Subcutaneous preadipocyte (primary cell): ENCODE results near the gene MBD3L2. TPM values are rescaled to one million over a fixed set of nuclear protein-coding genes. Genes with fewer than 3 reads are reported as not detected.

ENCODE experiments used
- total RNA-seq: library from RNA; depleted of rRNA; stranded (reverse); fragments of >200 nt; gene quantifications from 2 replicates; pipeline ENCODE4 v1.2.3, GENCODE V29; 2012

MBD3L2 gene
- total RNA-seq: not detected in 2 replicates

GRCh38 chr19:7049021-7049420 lies at the start of gene MBD3L2:
Gene MBD3L2 (plus strand): TSS chr19:7049321. CDS start chr19:7049374, 53 bp downstream.

GRCh38 chr19:7021331-7021730 lies 27.8 kb upstream of the MBD3L2 start, which contains the start of gene MBD3L2B:
Gene MBD3L2B (minus strand): TSS chr19:7021431. CDS start chr19:7021397, 34 bp downstream.

GRCh38 chr19:7030278-7030677 lies 18.8 kb upstream of the MBD3L2 start, which contains the start of gene MBD3L5:
Gene MBD3L5 (plus strand): TSS chr19:7030578. CDS start chr19:7030612, 34 bp downstream.

GRCh38 chr19:7040079-7040478 lies 9.0 kb upstream of the MBD3L2 start, which contains the start of gene MBD3L4:
Gene MBD3L4 (minus strand): TSS chr19:7040179. CDS start chr19:7040144, 35 bp downstream.

GRCh38 chr19:7058576-7058975 lies 9.5 kb downstream of the MBD3L2 start, which contains the start of gene MBD3L3:
Gene MBD3L3 (minus strand): TSS chr19:7058676. CDS start chr19:7058605, 71 bp downstream.

GRCh38 chr19:7069042-7069903 lies 20.2 kb downstream of the MBD3L2 start, which contains the start of gene ZNF557:
Gene ZNF557 (plus strand): TSS chr19:7069703. CDS start chr19:7075075, 5,372 bp downstream.

Other genes with a start within 250 kb of the MBD3L2 start
- not detected in 2 replicates for gene ADGRE1, start 161.7 kb upstream of the MBD3L2 start, total RNA-seq
- not detected in 2 replicates for gene MBD3L2B, start 27.9 kb upstream of the MBD3L2 start, total RNA-seq
- not detected in 2 replicates for gene MBD3L5, start 18.7 kb upstream of the MBD3L2 start, total RNA-seq
- not detected in 2 replicates for gene MBD3L4, start 9.1 kb upstream of the MBD3L2 start, total RNA-seq
- gene MBD3L3, start 9.4 kb downstream of the MBD3L2 start, total RNA-seq: not detected in 2 replicates
- 9.6 and 16.6 TPM in 2 replicates for gene ZNF557, start 20.4 kb downstream of the MBD3L2 start, total RNA-seq
- 24.0 and 24.6 TPM in 2 replicates for gene INSR, start 245.1 kb downstream of the MBD3L2 start, total RNA-seq